Dendritic cell treated with granulocyte-macrophage colony-stimulating factor and Interleukin-4, amounts not matched to agents 40 ng/mL and 50 ng/mL, for 4 days (primary cell): Measurements from ENCODE around the gene FKBP1C.
"Not testable (repeated sequence)": the region's sequence is repeated elsewhere in the genome, so short reads cannot be mapped to it uniquely, and the experiment has no call there.

Experiments
- H3K27ac Mint-ChIP-seq: one replicate; pipeline ENCODE4 v1.8.0; 2022; ENCODE audit warnings: mild to moderate bottlenecking, mixed read lengths
- H3K27me3 Mint-ChIP-seq: one replicate; pipeline ENCODE4 v1.8.0; 2022; ENCODE audit warnings: mild to moderate bottlenecking, mixed read lengths
- H3K36me3 Mint-ChIP-seq: one replicate; pipeline ENCODE4 v1.8.0; 2022; ENCODE audit warnings: low read depth, mixed read lengths
- H3K4me1 Mint-ChIP-seq: one replicate; pipeline ENCODE4 v1.8.0; 2022; ENCODE audit warnings: low read depth, mixed read lengths
- H3K4me3 Mint-ChIP-seq: one replicate; pipeline ENCODE4 v1.8.0; 2022; ENCODE audit warnings: mild to moderate bottlenecking, moderate library complexity, mixed read lengths
- H3K9me3 Mint-ChIP-seq: one replicate; pipeline ENCODE4 v1.8.0; 2022; ENCODE audit warnings: mixed read lengths
- intact Hi-C: fragments of 100-400 bp; cut with micrococcal nuclease; formaldehyde crosslinking; loops from one replicate; pipeline ENCODE4 v1.15.0; 2022

FKBP1C gene

DNA sequence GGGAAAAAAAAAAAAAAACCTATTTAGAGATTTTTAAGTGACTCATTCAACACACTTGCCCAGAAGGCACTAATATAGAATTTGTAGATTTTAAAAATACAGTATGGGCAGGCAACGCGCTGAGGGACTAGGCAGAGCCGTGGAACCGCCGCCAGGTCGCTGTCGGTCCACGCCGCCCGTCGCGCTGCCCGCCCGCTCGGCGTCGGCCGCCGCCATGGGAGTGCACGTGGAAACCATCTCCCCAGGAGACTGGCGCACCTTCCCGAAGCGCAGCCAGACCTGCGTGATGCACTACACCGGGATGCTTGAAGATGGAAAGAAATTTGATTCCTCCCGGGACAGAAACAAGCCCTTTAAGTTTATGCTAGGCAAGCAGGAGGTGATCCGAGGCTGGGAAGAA, at the start of gene FKBP1C:
Gene FKBP1C, plus strand, starts transcription at position 127 of the 400 bp plus-strand sequence.
- H3K36me3 Mint-ChIP-seq, H3K27ac Mint-ChIP-seq, intact Hi-C loops, H3K4me1 Mint-ChIP-seq, H3K27me3 Mint-ChIP-seq, H3K4me3 Mint-ChIP-seq: not testable (repeated sequence)
- peaks cover 51% of the 10 kb centered on the region for H3K9me3 Mint-ChIP-seq

DNA sequence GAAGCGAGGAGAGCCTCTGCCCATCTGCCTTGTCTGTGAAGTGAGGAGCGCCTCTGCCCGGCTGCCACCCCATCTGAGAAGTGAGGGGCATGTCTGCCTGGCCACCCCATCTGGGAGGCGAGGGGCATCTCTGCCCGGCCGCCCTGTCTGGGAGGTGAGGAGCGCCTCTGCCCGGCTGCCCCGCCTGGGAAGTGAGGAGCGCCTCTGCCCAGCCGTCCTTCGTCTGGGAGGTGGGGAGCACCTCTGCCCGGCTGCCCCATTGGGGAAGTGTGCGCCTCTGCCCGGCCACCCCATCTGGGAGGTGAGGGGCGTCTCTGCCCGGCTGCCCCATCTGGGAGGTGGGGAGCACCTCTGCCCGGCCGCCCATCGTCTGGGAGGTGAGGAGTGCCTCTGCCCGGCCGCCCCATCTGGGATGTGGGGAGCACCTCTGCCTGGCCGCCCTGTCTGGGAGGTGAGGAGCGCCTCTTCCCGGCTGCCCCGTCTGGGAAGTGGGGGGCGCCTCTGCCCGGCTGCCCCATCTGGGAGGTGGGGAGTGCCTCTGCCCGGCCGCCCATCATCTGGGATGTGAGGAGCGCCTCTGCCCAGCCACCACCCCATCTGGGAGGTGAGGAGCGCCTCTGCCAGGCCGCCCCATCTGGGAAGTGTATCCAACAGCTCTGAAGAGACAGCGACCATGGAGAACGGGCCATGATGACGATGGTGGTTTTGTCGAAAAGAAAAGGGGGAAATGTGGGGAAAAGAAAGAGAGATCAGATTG, 47.0 kb upstream of the FKBP1C start:
- intact Hi-C loops, H3K4me3 Mint-ChIP-seq, H3K27me3 Mint-ChIP-seq, H3K4me1 Mint-ChIP-seq, H3K27ac Mint-ChIP-seq, H3K36me3 Mint-ChIP-seq: not testable (repeated sequence)
- peaks cover 53% of the 10 kb centered on the region for H3K9me3 Mint-ChIP-seq

DNA sequence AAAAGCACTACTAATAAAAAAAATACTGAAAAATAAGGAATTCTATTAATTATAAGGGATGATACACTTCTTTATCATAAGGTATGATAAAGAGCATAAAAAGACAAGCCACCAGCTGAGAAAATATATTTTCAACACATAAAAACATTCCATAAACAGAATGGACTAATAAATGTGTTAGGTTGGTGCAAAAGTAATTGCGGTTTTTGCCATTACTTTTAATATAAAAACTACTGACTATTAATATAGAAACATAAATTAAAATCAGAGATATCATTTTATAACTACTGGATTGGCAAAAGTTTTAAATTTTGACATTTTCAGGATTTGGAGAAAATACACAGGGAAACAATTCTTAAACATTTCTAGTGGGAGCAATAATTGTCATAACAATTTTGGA, 37.1 kb upstream of the FKBP1C start:
- Mint-ChIP-seq H3K4me1 (no peaks in the 10 kb centered on the region), H3K36me3 (no peaks in the 10 kb centered on the region), H3K27me3 (no peaks in the 10 kb centered on the region), H3K27ac (no peak overlapping the region), H3K4me3 (no peak overlapping the region), H3K9me3 (peaks cover 12% of the 10 kb centered on the region)
- intact Hi-C loops = no loop called here

DNA sequence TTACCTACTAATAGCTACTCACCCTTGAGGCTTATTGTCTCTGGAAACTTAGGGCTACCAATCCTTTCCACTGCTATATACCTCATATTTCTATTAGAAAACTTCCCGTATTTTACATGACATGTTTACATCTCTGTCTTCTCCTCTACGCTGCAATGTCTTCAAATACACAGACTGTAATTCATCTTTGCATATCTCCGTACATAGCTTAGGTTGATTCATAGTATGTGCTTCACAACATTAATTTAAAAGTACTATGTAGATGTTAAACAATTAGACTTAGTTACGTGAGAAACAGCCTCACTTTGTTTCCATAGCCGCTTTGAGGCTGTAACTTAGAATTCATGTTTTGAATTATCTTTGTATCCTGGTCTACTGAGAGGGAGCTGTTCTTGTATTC, 35.1 kb upstream of the FKBP1C start:
- H3K36me3 Mint-ChIP-seq = no peaks in the 10 kb centered on the region
- intact Hi-C loops = no loop called here
- H3K27ac Mint-ChIP-seq = no peak overlapping the region
- no peaks in the 10 kb centered on the region for H3K9me3 Mint-ChIP-seq
- no peaks in the 10 kb centered on the region for H3K4me1 Mint-ChIP-seq
- no peak overlapping the region for H3K4me3 Mint-ChIP-seq
- no peaks in the 10 kb centered on the region for H3K27me3 Mint-ChIP-seq

DNA sequence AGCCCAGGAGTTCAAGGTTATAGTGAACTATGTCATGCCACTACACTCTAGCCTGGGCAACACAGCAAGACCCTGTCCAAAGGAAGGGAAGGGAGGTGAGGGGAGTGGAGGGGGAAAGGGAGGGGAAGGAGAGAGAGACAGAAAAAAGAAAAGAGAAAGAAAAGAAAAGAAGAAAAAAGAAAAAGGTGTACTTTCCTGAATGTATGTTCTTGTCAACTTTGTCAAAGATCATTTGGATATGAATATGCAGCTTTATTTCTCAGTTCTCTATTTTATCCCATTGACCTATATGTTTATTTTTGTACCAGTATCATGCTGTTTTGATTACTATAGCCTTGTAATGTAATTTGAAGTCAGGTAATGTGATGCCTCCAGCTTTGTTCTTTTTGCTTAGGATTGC, 30.9 kb upstream of the FKBP1C start:
- no peaks in the 10 kb centered on the region for H3K36me3 Mint-ChIP-seq
- H3K27me3 Mint-ChIP-seq = no peaks in the 10 kb centered on the region
- H3K9me3 Mint-ChIP-seq = no peaks in the 10 kb centered on the region
- intact Hi-C loops = no loop called here
- H3K27ac Mint-ChIP-seq = no peak overlapping the region
- H3K4me1 Mint-ChIP-seq = no peaks in the 10 kb centered on the region
- H3K4me3 Mint-ChIP-seq = no peak overlapping the region

DNA sequence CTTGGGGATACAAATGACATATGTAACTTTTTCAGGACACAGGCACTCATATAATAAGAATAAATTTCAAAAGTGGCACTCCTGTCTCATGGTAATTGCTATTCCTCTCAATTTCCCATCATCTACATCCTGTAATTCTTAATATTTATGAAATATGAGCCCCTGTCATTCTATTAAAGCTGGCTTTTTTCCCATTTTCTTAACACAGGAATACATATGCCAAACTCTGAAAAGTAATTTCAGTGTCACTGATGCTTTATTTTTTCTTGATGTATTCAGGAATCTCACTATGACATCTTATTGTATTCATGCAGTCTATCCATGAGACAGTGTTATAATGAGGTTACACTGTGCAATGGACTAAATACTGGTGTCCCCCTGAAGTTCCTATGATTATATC, 24.3 kb upstream of the FKBP1C start:
- Mint-ChIP-seq H3K27me3 (no peaks in the 10 kb centered on the region), H3K27ac (no peak overlapping the region), H3K36me3 (no peaks in the 10 kb centered on the region), H3K4me1 (no peaks in the 10 kb centered on the region), H3K9me3 (no peaks in the 10 kb centered on the region), H3K4me3 (no peak overlapping the region)
- intact Hi-C loops = no loop called here

DNA sequence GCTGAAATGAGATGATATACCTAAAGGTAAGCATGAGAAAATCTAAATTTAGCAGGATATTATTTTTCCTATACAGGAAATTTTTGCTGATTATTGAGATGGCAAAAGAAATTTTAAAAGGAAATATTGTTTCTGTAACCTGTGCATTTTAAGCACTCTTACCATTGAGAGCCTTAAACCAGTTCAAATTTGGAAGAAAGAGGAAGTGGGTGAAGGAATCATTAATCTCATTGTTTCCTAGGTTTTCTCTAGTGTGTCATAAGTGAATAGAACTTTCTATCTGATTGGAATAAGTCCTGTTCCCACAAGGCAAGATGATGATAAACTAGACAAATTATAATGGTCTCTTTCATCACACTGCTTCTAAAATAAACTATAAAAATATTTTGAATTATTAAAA, 22.4 kb upstream of the FKBP1C start:
- Mint-ChIP-seq H3K36me3 (no peaks in the 10 kb centered on the region), H3K27ac (no peak overlapping the region), H3K4me3 (no peak overlapping the region), H3K9me3 (no peaks in the 10 kb centered on the region), H3K4me1 (no peaks in the 10 kb centered on the region), H3K27me3 (no peaks in the 10 kb centered on the region)
- intact Hi-C loops = no loop called here

DNA sequence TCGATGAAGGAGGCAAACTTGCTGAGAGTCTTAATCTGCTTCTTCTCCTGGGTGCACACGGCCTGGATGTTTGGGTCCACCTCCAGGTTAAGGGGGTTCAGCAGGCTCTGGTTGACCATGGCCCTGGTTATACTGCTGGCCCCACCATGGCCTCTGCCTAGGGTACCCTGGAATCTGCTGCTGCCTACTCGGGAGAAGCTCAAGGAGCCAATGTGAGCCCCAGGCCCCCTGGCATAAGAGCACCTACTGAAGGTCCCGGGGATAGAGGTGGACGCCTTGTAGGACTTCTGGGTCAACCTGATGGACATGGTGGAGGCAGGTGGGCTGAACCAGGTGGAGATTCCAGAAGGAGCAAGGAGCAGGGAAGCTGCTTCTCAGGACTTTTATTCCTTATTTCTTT, 17.9 kb upstream of the FKBP1C start:
- Mint-ChIP-seq H3K4me3 (no peak overlapping the region), H3K27me3 (no peaks in the 10 kb centered on the region), H3K27ac (no peak overlapping the region), H3K9me3 (no peaks in the 10 kb centered on the region), H3K4me1 (no peaks in the 10 kb centered on the region), H3K36me3 (no peaks in the 10 kb centered on the region)
- intact Hi-C loops = no loop called here

DNA sequence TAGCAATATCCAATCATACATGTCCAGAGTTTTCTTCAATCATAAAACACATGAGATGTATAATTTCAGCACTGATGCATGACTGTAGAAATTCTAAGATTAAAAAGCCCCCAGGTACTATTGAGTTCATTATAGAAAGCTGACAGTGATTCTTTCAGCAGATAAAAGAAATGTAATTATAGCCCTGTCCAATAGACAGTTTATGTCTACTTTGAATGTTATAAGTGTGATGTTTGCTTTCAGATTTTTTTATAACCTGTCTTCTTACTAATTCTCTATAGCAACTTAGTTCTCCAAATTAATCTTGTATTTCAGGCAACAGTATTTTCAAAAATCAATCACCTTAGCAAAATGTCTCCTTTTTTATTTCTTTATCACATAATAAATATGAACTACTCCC, 13.5 kb upstream of the FKBP1C start:
- Mint-ChIP-seq H3K27ac (no peak overlapping the region), H3K27me3 (no peaks in the 10 kb centered on the region), H3K9me3 (peaks cover 7% of the 10 kb centered on the region), H3K4me3 (no peak overlapping the region), H3K4me1 (no peaks in the 10 kb centered on the region), H3K36me3 (no peaks in the 10 kb centered on the region)
- intact Hi-C loops = no loop called here

DNA sequence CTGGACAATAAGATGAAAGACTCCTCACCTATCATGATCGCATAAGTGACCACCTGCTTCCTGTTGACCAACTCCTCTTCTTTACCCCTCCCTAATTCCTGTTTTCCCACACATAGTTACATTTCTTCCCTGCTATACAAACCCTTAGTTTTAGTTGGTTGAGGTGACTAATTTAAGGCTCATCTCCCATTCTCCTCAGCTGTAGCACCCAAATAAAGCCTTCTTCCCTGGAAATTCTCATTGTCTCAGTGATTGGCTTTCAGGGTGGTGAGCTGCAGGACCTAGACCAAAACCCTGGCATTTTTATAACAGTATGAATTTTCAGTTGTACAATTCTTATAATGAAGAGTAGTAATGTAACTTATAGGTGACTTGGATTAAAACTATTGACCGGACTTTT, 2.1 kb downstream of the FKBP1C start:
- no peaks in the 10 kb centered on the region for H3K27me3 Mint-ChIP-seq
- no peak overlapping the region for H3K4me3 Mint-ChIP-seq
- H3K4me1 Mint-ChIP-seq = no peaks in the 10 kb centered on the region

DNA sequence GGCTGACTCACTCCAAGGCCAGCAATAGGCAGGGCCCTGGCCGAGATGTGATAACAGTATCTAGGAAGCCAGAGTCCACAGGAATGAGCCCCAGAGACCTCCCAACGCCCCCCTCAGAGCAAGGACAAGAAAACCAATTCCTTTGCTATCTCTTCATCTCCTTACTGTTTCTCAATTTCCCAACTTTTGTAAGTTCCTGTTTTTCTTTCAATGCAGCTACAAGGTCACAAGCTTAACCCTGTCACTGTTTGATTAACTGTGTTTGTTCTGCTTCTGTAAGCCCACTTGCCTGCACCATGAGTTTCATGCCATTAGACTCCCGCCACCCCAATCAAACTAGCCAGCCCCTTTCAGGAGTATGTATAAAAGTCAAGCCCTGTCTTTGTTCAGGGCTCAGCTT, 3.5 kb downstream of the FKBP1C start:
- Mint-ChIP-seq H3K4me1 (no peaks in the 10 kb centered on the region), H3K9me3 (peaks cover 40% of the 10 kb centered on the region), H3K27me3 (no peaks in the 10 kb centered on the region), H3K4me3 (no peak overlapping the region), H3K36me3 (no peaks in the 10 kb centered on the region), H3K27ac (no peak overlapping the region)
- intact Hi-C loops = no loop called here

More for the DNA sequence above, 2.1 kb downstream of the FKBP1C start:
- H3K27ac Mint-ChIP-seq = no peak overlapping the region
- intact Hi-C loops = no loop called here
- H3K9me3 Mint-ChIP-seq = peaks cover 40% of the 10 kb centered on the region
- H3K36me3 Mint-ChIP-seq = no peaks in the 10 kb centered on the region

DNA sequence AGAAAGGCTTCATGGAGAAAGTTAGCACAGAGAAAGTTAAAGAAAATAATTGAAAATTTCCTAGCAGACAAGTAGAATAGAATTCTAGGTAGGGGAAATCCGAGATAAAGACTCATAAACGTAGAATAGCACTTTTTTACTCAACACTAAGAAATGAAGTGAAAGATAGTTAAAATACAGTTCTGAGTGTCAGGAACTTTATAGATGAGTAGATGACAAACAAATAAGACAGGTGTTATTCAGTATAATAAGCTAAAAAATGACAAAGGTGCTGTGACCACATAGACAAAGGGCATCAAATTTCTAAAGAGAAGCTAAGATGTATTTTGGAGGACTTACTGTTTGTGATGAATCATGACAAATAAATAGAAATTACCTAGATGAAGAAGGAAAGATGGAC, 12.9 kb downstream of the FKBP1C start:
- peaks cover 12% of the 10 kb centered on the region for H3K9me3 Mint-ChIP-seq
- H3K27ac Mint-ChIP-seq = no peak overlapping the region
- no peaks in the 10 kb centered on the region for H3K27me3 Mint-ChIP-seq
- intact Hi-C loops = no loop called here
- H3K36me3 Mint-ChIP-seq = no peaks in the 10 kb centered on the region
- H3K4me3 Mint-ChIP-seq = no peak overlapping the region
- H3K4me1 Mint-ChIP-seq = no peaks in the 10 kb centered on the region

DNA sequence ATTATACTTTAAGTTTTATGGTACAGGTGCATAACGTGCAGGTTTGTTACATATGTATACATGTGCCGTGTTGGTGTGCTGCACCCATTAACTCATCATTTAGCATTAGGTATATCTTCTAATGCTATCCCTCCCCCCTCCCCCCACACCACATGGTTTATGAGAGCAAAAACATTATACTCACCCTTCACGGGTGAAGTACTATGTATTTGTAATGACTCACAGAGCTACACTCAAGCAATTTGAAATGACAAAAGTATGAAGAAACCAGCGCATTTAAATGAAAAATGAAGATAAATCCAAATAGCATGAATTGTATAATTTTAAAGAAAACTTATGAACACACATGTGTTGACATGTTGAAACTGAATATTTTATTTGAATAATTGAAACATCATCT, 14.7 kb downstream of the FKBP1C start:
- intact Hi-C loops, H3K27ac Mint-ChIP-seq, H3K4me3 Mint-ChIP-seq, H3K4me1 Mint-ChIP-seq, H3K27me3 Mint-ChIP-seq, H3K36me3 Mint-ChIP-seq: not testable (repeated sequence)
- peaks cover 25% of the 10 kb centered on the region for H3K9me3 Mint-ChIP-seq

DNA sequence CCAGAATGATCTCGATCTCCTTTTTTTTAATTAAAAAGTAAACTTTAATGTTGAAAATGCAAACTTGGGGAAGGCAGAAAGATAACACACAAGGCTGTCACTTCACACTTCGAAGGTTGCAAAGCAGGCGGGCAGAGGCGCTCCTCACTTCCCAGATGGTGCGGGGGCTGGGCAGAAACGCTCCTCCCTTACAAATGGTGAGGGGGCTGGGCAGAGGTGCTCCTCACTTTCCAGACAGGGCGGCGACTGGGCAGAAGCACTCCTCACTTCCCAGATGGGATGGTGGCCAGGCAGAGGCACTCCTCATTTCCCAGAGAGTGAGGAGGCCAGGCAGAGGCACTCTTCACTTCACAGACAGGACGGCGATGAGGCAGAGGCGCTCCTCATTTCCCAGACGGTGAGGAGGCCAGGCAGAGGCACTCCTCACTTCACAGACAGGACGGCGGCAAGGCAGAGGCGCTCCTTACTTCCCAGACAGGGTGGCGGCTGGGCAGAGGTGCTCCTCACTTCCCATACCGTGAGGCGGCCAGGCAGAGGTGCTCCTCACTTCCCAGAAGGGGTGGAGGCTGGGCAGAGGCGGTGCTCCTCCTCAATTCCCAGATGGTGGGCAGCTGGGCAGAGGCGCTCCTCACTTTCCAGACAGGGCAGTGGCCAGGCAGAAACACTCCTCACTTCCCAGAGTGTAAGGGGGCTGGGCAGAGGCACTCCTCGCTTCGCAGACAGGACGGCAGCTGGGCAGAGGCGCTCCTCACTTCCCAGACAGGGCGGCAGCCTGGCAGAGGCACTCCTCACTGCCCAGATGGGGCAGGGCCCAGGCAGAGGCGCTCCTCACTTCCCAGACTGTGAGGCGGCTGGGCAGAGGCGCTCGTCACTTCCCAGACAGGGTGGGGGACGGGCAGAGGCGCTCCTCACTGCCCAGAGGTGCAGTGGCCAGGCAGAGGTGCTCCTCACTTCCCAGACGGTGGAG, 16.9 kb downstream of the FKBP1C start:
- H3K4me1 Mint-ChIP-seq, H3K36me3 Mint-ChIP-seq, H3K27ac Mint-ChIP-seq, H3K27me3 Mint-ChIP-seq, intact Hi-C loops, H3K4me3 Mint-ChIP-seq: not testable (repeated sequence)
- H3K9me3 Mint-ChIP-seq = peaks cover 25% of the 10 kb centered on the region
